LNCaP clone FGC (cell line): Measurements from ENCODE around the gene DNAH7.

Experiments used
- DNase-seq: peaks from one replicate; pipeline ENCODE4 v3.0.0-alpha.2; 2011; ENCODE audit warnings: low read depth
- H3K4me3 ChIP-seq: 2 replicates; pipeline ENCODE4 v1.5.1; 2011; ENCODE audit warnings: mild to moderate bottlenecking, low read depth, low read length, control low read depth
- CTCF ChIP-seq: IDR thresholded peaks from 2 replicates; pipeline ENCODE4 v1.5.1; 2012; ENCODE audit warnings: mild to moderate bottlenecking; ENCODE audit not compliant: control insufficient read depth, insufficient read depth; ENCODE audit errors: extremely low read depth

DNAH7 gene

GRCh38 chr2:196068271-196069209 is at the start of gene DNAH7:
Gene DNAH7 (minus strand): TSS chr2:196068837. CDS start chr2:196068711, 126 bp downstream.
- DNase-seq: no peak
- peak within 1 kb of the TSS; percentile 82 for H3K4me3 ChIP-seq
- TF ChIP-seq CTCF: peak; percentile 66

- H3K4me3 ChIP-seq: no peak overlapping the region
- peak; percentile 13 for DNase-seq
- TF ChIP-seq CTCF: no peak
These were observed 48.6 kb upstream of the DNAH7 start for GRCh38 chr2:196117214-196117705.

- H3K4me3 ChIP-seq: no peak overlapping the region
- no peak for DNase-seq
- no peak for TF ChIP-seq CTCF
These were observed 44.7 kb upstream of the DNAH7 start for GRCh38 chr2:196113061-196113974.

- DNase-seq: no peak
- H3K4me3 ChIP-seq: no peak overlapping the region
- no peak for TF ChIP-seq CTCF
These were observed 43.9 kb upstream of the DNAH7 start for GRCh38 chr2:196112418-196113034.

- TF ChIP-seq CTCF: no peak
- H3K4me3 ChIP-seq: no peak overlapping the region
- DNase-seq: no peak
These were observed 40.0 kb upstream of the DNAH7 start for GRCh38 chr2:196108604-196109003.

GRCh38 chr2:196105951-196106350 is 37.3 kb upstream of the DNAH7 start:
- H3K4me3 ChIP-seq: no peak overlapping the region
- DNase-seq: no peak
- TF ChIP-seq CTCF: no peak
